GM12878 (cell line): ENCODE data around the gene GUCY2F. TPM values are rescaled to one million over a fixed set of nuclear protein-coding genes. Genes with fewer than 3 reads are reported as not detected.

Experiments used
- ATAC-seq: fragments of 200-7000 bp; cut with Tn5 transposase; 3 replicates; pipeline ENCODE4 v1.9.1; 2020; ENCODE audit warnings: mild to moderate bottlenecking, moderate library complexity
- BruUV-seq: library from RNA; stranded (reverse); fragments of 400-500 nt; replicated peaks from 2 replicates; lab custom pipeline; 2021; lab: Mats Ljungman, UMichigan
- CTCF ChIA-PET: fragments of 300-600 bp; sonication (Branson Sonifier 250); formaldehyde crosslinking; extraction: SDS; loops from one replicate; lab custom pipeline; 2021; ENCODE audit warnings: inconsistent platforms; lab: Yijun Ruan, JAX
- POLR2A ChIA-PET: fragments of 350-600 bp; formaldehyde crosslinking; extraction: SDS; loops from one replicate; lab custom pipeline; 2021; ENCODE audit warnings: inconsistent platforms; lab: Charles Lee
- RAD21 ChIA-PET: fragments of 300-600 bp; sonication (Branson Sonifier 250); formaldehyde crosslinking; loops from one replicate; lab custom pipeline; 2023; ENCODE audit warnings: antibody characterized with exemption; ENCODE audit not compliant: unreplicated experiment; lab: Charles Lee
- SMC1A ChIA-PET: fragments of 300-600 bp; sonication (Branson Sonifier 250); formaldehyde crosslinking; loops from one replicate; lab custom pipeline; 2023; ENCODE audit not compliant: unreplicated experiment, uncharacterized antibody; lab: Charles Lee
- DNase-seq: peaks from one replicate; pipeline ENCODE4 v3.0.0-alpha.2; 2011; ENCODE audit warnings: low read depth, low spot score
- FAIRE-seq: peaks from 3 replicates; lab custom pipeline; 2011; peaks lifted over from hg19 to GRCh38; lab: Jason Lieb, UNC
- H2AFZ ChIP-seq: 2 replicates; pipeline ENCODE4 v1.6.0; 2011; ENCODE audit warnings: low read depth, low read length, control low read depth; ENCODE audit not compliant: control insufficient read depth
- H3K27ac ChIP-seq: 2 replicates; pipeline ENCODE4 v1.5.1; 2011; ENCODE audit warnings: control low read depth; ENCODE audit not compliant: control insufficient read depth, insufficient read depth
- H3K27me3 ChIP-seq, 2 experiments: replicated peaks in 1 of 2; 2 replicates each; pipeline versions ENCODE4 v1.6.0 to v1.6.1; 2011; ENCODE audit warnings: low read length in 1 of 2; ENCODE audit not compliant: control insufficient read depth in 2 of 2, insufficient read depth in 2 of 2
- H3K36me3 ChIP-seq, 2 experiments: 2 replicates each; pipeline ENCODE4 v1.5.1; 2011; ENCODE audit warnings: low read length in 1 of 2; ENCODE audit not compliant: control insufficient read depth in 2 of 2, insufficient read depth in 2 of 2
- H3K4me1 ChIP-seq: 2 replicates; pipeline ENCODE4 v1.6.1; 2011; ENCODE audit warnings: mild to moderate bottlenecking, low read length, moderate library complexity, mixed read lengths; ENCODE audit not compliant: control insufficient read depth, insufficient read depth
- H3K4me2 ChIP-seq: 2 replicates; pipeline ENCODE4 v1.6.0; 2011; ENCODE audit warnings: control low read depth; ENCODE audit not compliant: control insufficient read depth, insufficient read depth
- H3K4me3 ChIP-seq: fragments of 200-600 bp; sonication (generic); 2 replicates; pipeline ENCODE4 v1.5.1; 2016
- H3K79me2 ChIP-seq: 2 replicates; pipeline ENCODE4 v1.6.0; 2011; ENCODE audit warnings: low read length; ENCODE audit not compliant: control insufficient read depth, insufficient read depth
- H3K9ac ChIP-seq: 2 replicates; pipeline ENCODE4 v1.8.0; 2011; ENCODE audit warnings: low read length, control low read depth, mixed read lengths; ENCODE audit not compliant: control insufficient read depth, insufficient read depth
- H3K9me3 ChIP-seq: replicated peaks from 3 replicates; pipeline ENCODE4 v1.5.1; 2011; ENCODE audit warnings: mild to moderate bottlenecking, low read length; ENCODE audit not compliant: control insufficient read depth, insufficient read depth
- H4K20me1 ChIP-seq: 2 replicates; pipeline ENCODE4 v1.6.0; 2011; ENCODE audit not compliant: control insufficient read depth, insufficient read depth
- ATF3 ChIP-seq: IDR thresholded peaks from 2 replicates; pipeline ENCODE4 v1.6.1; 2011; ENCODE audit warnings: low read depth, mild to moderate bottlenecking, low read length, moderate library complexity, borderline replicate concordance; ENCODE audit errors: extremely low read depth
- DPF2 ChIP-seq: fragments of 450-650 bp; IDR thresholded peaks from 2 replicates; pipeline ENCODE4 v1.6.1; 2017; ENCODE audit warnings: mild to moderate bottlenecking
- IKZF1 ChIP-seq: fragments of 450-650 bp; conservative IDR thresholded peaks from 2 replicates; pipeline ENCODE4 v1.6.1; 2017; ENCODE audit warnings: antibody characterized with exemption, mild to moderate bottlenecking
- IKZF2 ChIP-seq, 2 experiments: fragments of 450-650 bp; IDR thresholded peaks; 2 replicates each; pipeline ENCODE4 v1.6.1; 2017; ENCODE audit warnings: mild to moderate bottlenecking in 2 of 2, moderate library complexity in 2 of 2
- MYC ChIP-seq: IDR thresholded peaks from 2 replicates; pipeline ENCODE4 v1.6.1; 2011; ENCODE audit warnings: mild to moderate bottlenecking, low read length, moderate library complexity, inconsistent platforms; ENCODE audit not compliant: insufficient read depth, insufficient replicate concordance, insufficient read length, severe bottlenecking
- NRF1 ChIP-seq: conservative IDR thresholded peaks from 2 replicates; pipeline ENCODE4 v1.6.1; 2011; ENCODE audit warnings: mild to moderate bottlenecking, low read depth, low read length, improper control_type of control experiment
- RAD21 ChIP-seq: IDR thresholded peaks from 2 replicates; pipeline ENCODE4 v1.6.1; 2011; ENCODE audit warnings: mild to moderate bottlenecking, low read depth, low read length, moderate library complexity; ENCODE audit not compliant: insufficient read depth
- SKIL ChIP-seq: fragments of 450-650 bp; IDR thresholded peaks from 2 replicates; pipeline ENCODE4 v1.6.1; 2017; ENCODE audit warnings: mild to moderate bottlenecking, low read depth, inconsistent platforms; ENCODE audit not compliant: poor library complexity, severe bottlenecking
- SMAD5 ChIP-seq: IDR thresholded peaks from 2 replicates; pipeline ENCODE4 v1.6.1; 2016; ENCODE audit warnings: antibody characterized with exemption, low read depth
- SMARCA5 ChIP-seq: fragments of 450-650 bp; IDR thresholded peaks from 2 replicates; pipeline ENCODE4 v1.6.1; 2017; ENCODE audit warnings: mild to moderate bottlenecking
- SPI1 ChIP-seq: IDR thresholded peaks from 2 replicates; pipeline ENCODE4 v1.6.1; 2011; ENCODE audit warnings: low read depth, mild to moderate bottlenecking, low read length, moderate library complexity, borderline replicate concordance; ENCODE audit not compliant: insufficient read depth
- TAF1 ChIP-seq: IDR thresholded peaks from 2 replicates; pipeline ENCODE4 v1.6.1; 2011; ENCODE audit warnings: mild to moderate bottlenecking, low read depth, low read length, borderline replicate concordance
- TCF12 ChIP-seq: IDR thresholded peaks from 2 replicates; pipeline ENCODE4 v1.6.1; 2011; ENCODE audit warnings: low read depth, mild to moderate bottlenecking, low read length
- ZNF274 ChIP-seq: IDR thresholded peaks from one replicate; pipeline ENCODE4 v1.8.0; 2011; ENCODE audit not compliant: insufficient read length, insufficient read depth
- ZNF622 ChIP-seq: fragments of 450-650 bp; IDR thresholded peaks from 2 replicates; pipeline ENCODE4 v1.6.1; 2017; ENCODE audit warnings: mild to moderate bottlenecking, inconsistent platforms
- WGBS: methylation state at CpG from one replicate; pipeline ENCODE4 v1.1.6; 2016; ENCODE audit warnings: low lambda C conversion rate; ENCODE audit not compliant: insufficient replicate concordance, insufficient coverage; ENCODE audit errors: missing lambda C conversion rate; 5-methylcytosine and 5-hydroxymethylcytosine counted together
- in situ Hi-C: fragments of 300-500 bp; cut with MboI; formaldehyde crosslinking; loops from 9 replicates; pipeline ENCODE4 v1.14.3; 2018; ENCODE audit warnings: mixed read lengths
- intact Hi-C: fragments of 100-400 bp; cut with micrococcal nuclease; formaldehyde crosslinking; loops from one replicate; pipeline ENCODE4 v1.14.2; 2022; ENCODE audit not compliant: unreplicated experiment
- polyA plus RNA-seq, 11 experiments: library from polyadenylated mRNA; depleted of rRNA in 4 of 11; unstranded in 6 of 11; stranded (reverse) in 5 of 11; fragments of >200 nt; fragmentation: Nextera tagmentation in 4 of 11; fragmentation: Illumina TruSeq in 1 of 11; extraction: Ambion mirVana in 4 of 11; extraction: Trizol in 1 of 11; gene quantifications; 1 replicate in 1 of 11; 2 replicates in 10 of 11; pipeline versions ENCODE4 v1.2.1 to v1.2.3, GENCODE V29; 2011 to 2016; ENCODE audit warnings: inconsistent platforms in 2 of 11, missing spikeins in 2 of 11, low read depth in 1 of 11
- total RNA-seq, 4 experiments: library from RNA; depleted of rRNA in 3 of 4; stranded (reverse); fragments of >200 nt in 3 of 4; fragmentation: Illumina TruSeq in 1 of 4; extraction: Trizol in 1 of 4; gene quantifications; 2 replicates each; pipeline versions ENCODE4 v1.2.1 to v1.2.3, GENCODE V29; 2013 to 2021

GUCY2F gene
- total and polyA plus RNA-seq, 10 of the 15 experiments (the other 5 are each of a cell fraction or from before 2014, with no cell fraction given) = not detected

GRCh38 chrX:109489174-109489573, 7.3 kb upstream of the GUCY2F start (continued):
- TF ChIP-seq SKIL (no peak), MYC (no peak), TAF1 (no peak)

GRCh38 chrX:109487640-109488039, 5.8 kb upstream of the GUCY2F start:
- Histone ChIP-seq H4K20me1 (no peaks in the 10 kb centered on the region), H3K36me3 (no peaks in the 10 kb centered on the region), H3K27ac (no peak overlapping the region), H3K4me1 (no peaks in the 10 kb centered on the region), H3K9ac (no peak overlapping the region), H3K4me2 (no peak overlapping the region)
- intact Hi-C loops = loop anchor here (5.0 kb wide), 1 partner anchor 220 kb away; no protein-coding TSS in a partner anchor
- ATAC-seq = peak; percentile 79
- TF ChIP-seq IKZF2 (IDR thresholded peaks at IDR 0.05) (0 out of 4 replicates have a peak, but pooled peaks of 1 of the 2 experiments have one; percentile 32), ZNF622 (no peak), RAD21 (0 out of 2 replicates have a peak, but pooled peaks have one; percentile 3), ATF3 (no peak), DPF2 (0 out of 2 replicates have a peak, but pooled peaks have one; percentile 25), NRF1 (no peak), SMARCA5 (no peak), ZNF274 (no peak), SPI1 (peak; percentile 83), IKZF1 (0 out of 2 replicates have a peak, but pooled peaks have one; percentile 46), TCF12 (0 out of 2 replicates have a peak, but pooled peaks have one; percentile 53), SMAD5 (no peak)
- TF ChIP-seq, all 136 proteins: peak for 6
- Histone ChIP-seq H3K4me3 (no peak overlapping the region), H2AFZ (no peak overlapping the region), H3K79me2 (no peaks in the 10 kb centered on the region), H3K27me3 (no peaks in the 10 kb centered on the region), H3K9me3 (no peaks in the 10 kb centered on the region)
- ChIA-PET CTCF (interaction anchor here (1.2 to 6.1 kb wide), 3 partner anchors 14 to 403 kb away, joined by 3 to 164 read pairs (median 94); no protein-coding TSS in a partner anchor), RAD21 (interaction anchor here (0.7 to 5.1 kb wide), 4 partner anchors 225 to 402 kb away, joined by 3 to 74 read pairs (median 4); no protein-coding TSS in a partner anchor), SMC1A (interaction anchor here (0.6 to 4.5 kb wide), 7 partner anchors 224 to 487 kb away, joined by 3 to 49 read pairs (median 3); no protein-coding TSS in a partner anchor), POLR2A (no interaction called here)
- BruUV-seq = no TSS peak
- in situ Hi-C loops = loop anchor here (5.0 kb wide), 1 partner anchor 400 kb away; no protein-coding TSS in a partner anchor
- WGBS = 11% methylated on average over 4 of the region's 4 CpGs
- no peak for FAIRE-seq
- no peak for DNase-seq
